ENCODE measurements around the gene C17orf114.

GRCh38 chr17:4789951-4790704 is 12.0 kb downstream of the C17orf114 start:
- peak; percentile 48 for TF ChIP-seq REST (IDR thresholded peaks at IDR 0.05)
- TF ChIP-seq CTCF (IDR thresholded peaks at IDR 0.05), result peak; percentile 95
- no peak for TF ChIP-seq ELK1 (IDR thresholded peaks at IDR 0.05; ENCODE audit: low read depth, low read length)
- TF ChIP-seq MAX (IDR thresholded peaks at IDR 0.05), result peak; percentile 84
- 0 out of 2 replicates have a peak, but pooled peaks have one; percentile 60 for TF ChIP-seq RFX5 (IDR thresholded peaks at IDR 0.05)
- peak; percentile 43 to 75; a peak in 4 of 5 replicates for TF ChIP-seq RAD21 (conservative IDR thresholded peaks at IDR 0.05 in 1 of 2, IDR thresholded peaks at IDR 0.05 in 1 of 2)

All from A549 (cell line).